Stimulated activated CD4-positive, alpha-beta T cell treated with anti-CD3 and anti-CD28 coated beads, Interleukin-2, amount 100 ng/mL, for 4 hours (primary cell): ENCODE data around the gene TMEFF2.

Experiments used
- DNase-seq: peaks from one replicate; pipeline ENCODE4 v3.0.0-alpha.2; 2020; ENCODE audit warnings: low read depth

Gene TMEFF2

DNA sequence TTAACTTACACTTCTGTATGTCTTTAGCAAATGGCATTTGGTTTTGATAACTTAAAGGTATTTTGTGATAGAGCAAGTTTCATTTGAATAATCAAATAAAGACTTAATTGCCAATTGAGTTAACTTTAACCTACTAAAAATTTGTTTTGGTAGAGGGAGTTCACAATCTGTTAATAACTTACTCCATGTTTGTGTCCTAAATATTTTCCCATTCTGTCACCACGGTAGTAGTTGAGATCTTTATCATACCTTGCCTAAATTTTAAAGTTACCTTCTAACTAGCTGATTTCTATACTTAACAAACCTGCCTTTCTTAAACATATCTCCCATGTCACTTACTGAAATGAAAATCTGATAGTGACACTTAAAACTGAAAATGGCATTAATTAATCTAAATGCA is 127.1 kb downstream of the TMEFF2 start:
- no peak for DNase-seq

DNA sequence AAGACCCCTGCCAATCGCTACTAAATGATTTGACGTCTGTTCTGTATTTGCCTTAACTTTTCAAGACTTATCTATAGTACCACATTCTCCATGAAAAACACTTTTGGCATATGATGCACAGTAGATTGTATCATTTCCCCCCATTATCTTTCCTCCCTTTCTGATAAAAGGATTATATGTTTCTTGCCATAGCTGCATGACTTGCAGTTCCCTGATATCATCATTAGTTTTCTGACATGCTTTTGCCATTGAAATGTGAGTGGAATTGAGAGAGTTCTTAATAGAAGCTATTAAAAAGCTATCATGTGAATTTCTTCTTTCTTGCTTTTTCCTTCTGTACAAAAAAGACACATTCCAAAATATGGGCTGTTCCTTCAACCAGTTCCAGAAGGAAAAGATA is 130.3 kb downstream of the TMEFF2 start:
- DNase-seq, result no peak

DNA sequence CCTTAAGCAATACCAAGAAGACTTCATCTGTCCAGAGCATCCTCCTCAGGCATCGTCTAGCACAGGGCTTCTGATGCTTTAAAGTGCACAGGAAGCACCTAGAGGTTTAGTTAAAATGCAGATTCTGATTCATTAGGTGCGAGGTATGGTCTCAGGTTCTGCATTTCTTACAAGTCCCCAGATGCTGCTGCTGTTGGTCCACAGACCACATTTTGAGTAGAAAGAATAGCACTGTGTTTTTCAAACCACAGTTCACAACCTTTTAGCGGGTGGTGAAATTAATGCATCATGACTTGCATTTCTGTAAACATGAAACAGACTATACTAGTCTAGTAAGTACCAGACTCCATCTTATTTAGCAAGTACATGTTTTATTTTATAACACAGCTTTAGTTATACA is 134.6 kb downstream of the TMEFF2 start:
- no peak for DNase-seq

DNA sequence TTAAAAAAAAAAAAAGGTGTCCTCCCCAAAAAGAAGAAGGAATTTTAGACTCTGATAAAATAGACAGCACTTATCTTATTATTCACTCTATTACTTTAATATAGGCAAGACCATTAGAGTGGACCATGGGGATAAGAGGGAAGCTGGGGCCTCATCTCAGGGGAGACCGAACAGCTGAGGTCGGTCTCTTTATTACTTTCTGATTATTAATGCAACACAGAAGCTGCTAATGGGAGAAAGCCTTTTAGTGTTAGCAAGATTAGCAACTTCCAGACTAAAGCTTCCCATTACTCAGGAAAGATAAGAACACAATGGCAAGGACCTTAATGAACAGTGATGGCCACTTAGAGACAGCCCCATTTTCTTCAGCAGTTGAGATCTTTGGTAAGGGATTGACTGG is 135.5 kb downstream of the TMEFF2 start:
- no peak for DNase-seq

DNA sequence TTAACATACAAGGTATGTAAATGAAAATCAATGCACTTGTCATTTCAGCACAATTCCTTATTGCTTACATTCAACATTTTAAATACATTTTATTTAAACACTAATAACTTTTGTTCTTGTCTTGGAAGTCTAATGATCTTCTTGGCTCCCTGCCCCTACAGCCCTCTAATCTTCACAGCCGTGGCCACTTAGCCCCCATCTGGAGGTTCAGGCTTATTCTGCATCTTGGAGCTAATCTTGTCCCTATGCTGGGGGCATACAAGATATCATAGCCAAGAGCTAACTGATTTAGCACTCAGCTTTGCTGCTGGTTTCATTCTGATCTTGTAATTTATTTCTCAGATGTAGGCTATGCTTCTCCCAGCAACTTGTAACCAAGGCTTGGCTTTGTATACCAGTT is 140.8 kb downstream of the TMEFF2 start:
- DNase-seq, result no peak

DNA sequence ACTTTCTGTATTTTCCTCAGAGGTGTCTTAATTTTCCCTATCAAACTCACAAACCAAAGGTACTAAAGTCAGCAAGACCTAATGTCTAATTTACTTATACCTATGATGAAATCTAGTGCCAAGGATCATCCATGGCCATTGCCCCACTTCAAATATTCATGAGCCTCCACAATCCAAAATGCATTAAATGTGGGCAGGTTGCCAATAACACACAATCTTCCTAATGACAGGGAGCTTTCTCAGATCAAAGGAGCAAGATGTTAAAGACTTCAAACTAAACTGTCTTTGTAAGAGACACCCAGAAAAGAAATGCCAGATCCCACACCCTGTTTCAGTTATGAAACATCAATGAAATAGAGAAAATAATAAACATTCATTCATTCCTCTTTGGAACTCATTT is 143.2 kb downstream of the TMEFF2 start:
- DNase-seq, result no peak

- no peak for DNase-seq
These were observed 145.4 kb downstream of the TMEFF2 start for GRCh38 chr2:192049362-192049761.

GRCh38 chr2:192047315-192048107 is 147.2 kb downstream of the TMEFF2 start:
- no peak for DNase-seq

GRCh38 chr2:192044496-192044895 is 150.2 kb downstream of the TMEFF2 start:
- DNase-seq, result no peak

DNA sequence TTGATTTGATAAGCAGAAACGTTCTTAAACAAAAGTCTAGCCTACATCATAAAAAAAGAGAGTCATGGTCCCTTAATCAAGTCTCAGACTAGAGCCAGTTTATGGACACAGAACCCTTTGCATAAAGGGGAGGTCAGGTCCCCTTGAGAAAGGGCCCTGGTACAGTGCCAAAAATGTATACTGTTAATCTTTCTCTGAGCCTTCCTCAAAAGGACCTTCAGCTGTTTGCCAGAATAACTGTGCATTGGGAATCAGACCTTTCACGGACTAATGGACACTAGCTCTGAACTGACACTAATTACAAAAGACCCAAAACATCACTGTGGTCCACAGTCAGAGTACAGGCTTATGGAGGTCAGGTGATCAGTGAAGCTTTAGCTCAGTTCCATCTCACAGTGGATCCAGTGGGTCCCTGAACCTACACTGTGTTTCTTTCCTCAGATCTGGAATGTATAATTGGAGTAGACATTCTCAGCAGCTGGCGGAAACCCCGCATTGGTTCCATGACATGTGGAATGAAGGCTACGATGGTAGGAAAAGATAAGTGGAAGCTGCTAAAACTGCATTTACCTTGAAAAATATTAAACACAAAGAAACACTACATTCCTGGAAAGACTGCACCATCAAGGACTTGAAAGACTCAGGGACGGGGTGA is 151.4 kb downstream of the TMEFF2 start:
- no peak for DNase-seq

DNA sequence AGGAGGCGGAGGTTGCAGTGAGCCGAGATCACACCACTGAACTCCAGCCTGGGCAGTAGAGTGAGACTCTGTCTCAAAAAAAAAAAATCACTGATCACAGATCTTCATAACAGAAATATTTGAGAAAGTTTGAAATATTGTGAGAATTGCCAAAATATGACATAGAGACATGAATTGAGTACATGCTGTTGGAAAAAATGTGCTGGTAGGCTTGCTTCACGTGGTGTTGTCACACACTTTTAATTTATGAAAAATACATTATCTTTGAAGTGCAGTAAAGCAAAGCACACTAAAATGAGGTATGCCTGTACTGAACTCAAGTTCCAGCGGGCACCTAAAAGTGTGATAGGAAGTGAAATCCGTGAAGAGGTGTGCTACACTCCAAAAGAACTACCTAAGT is 152.6 kb downstream of the TMEFF2 start:
- no peak for DNase-seq

DNA sequence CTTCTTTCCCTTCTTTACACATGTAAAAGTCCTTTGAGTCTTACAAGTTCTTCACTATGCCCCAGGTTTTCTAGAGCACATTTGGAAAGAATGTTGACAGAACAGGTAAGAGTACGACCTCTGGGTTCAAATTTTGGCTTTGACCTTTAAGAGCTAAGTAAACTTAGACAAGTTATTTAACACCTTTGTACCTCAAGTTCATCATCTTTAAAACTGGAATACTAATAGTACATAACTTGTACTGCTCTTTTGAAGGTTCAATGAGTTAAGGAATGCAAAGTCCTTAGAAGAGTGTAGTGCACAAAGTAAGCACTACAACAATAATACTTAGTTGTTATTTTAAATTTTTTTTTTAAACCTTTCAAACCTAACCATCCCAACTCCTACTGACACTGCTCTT is 156.6 kb downstream of the TMEFF2 start:
- DNase-seq, result no peak

GRCh38 chr2:192035731-192036442 is 158.8 kb downstream of the TMEFF2 start:
- no peak for DNase-seq

GRCh38 chr2:192030856-192031255 is 163.9 kb downstream of the TMEFF2 start:
- no peak for DNase-seq

- no peak for DNase-seq
These were observed 164.4 kb downstream of the TMEFF2 start for GRCh38 chr2:192030289-192030688.

DNA sequence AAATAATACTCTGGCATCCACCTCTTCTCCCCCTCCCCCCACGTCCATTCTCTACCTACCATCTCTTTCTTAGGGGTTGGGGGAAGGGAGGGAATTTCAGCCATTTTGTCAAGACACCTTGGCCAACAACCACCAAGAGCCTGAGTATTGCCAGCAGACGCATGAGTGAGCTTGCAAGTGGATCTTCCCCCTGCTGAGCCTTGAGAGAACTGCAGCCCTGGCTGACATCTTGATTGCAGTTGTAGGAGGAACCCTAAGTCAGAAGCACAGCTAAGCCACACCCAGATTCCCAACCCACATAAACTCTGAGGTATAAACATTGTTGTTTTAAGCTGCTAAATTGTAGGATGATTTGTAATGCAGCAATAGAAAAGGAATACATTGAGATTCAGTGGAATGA is 165.6 kb downstream of the TMEFF2 start:
- DNase-seq, result no peak

DNA sequence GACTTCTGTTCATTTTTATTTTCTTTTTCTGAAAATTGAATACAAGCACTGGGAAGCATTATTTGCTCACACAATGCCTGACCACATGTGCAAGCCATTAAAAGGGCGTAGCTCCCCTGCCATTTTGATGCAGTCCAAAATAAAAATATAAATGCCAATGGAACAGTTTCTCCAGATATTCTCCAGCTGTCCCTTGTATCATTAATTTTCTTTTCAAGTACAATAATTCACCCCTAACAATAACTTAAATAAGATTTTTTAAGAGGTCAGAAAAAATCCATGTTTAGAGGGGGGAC is 168.0 kb downstream of the TMEFF2 start:
- no peak for DNase-seq

DNA sequence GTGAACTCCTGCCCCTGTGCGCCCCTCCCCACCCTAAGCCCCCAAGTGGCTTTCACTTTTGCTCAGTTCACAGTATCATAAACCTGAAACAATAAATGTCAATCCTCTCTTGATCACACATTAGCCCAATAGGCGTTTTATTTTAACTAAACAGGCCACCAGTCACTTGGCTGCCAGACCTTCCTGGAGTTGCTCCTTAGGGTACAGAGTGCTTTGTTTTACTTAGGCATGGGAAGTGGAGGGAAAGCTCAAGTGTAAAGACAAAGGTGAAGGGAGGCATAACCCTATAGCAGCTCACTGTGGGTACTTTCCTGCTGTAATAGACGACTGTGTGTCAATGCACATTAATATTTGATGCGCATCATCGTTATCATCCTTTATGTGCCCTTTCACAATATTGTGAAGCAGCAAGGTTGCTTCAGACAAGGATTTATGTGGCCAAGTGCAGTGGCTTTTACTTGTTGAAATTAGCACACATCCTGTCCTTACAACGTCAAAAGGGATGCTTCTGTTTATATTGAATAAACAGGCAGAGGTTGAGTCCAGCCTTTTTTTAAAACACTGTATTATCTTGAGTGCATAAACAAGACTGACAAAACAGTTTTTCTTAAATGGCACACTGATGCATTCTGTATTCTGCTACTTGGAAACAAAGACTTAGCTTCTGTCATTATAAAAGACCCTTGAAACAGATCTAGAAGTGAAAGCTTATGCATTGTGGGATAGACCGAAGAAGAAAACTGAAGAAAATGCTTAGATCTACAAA is 168.5 kb downstream of the TMEFF2 start:
- DNase-seq, result no peak

DNA sequence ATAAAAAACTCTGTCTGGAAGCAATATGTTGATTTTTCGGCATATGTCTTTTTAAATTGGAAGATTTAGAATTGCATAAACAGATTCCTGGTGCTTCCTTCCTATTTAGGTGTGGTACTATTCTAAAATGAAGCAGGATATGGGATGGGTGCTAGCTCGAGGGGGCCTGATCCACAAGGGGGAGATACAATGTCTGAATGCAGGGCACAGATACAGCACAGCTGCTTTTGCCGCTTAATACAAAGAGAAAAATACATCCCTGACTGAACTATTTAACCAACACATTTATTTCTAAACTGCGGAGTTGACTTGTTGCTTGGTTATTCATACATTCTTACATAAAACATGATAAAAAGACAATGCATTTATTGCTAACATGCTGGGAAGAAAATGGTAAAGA is 169.1 kb downstream of the TMEFF2 start:
- DNase-seq, result no peak

DNA sequence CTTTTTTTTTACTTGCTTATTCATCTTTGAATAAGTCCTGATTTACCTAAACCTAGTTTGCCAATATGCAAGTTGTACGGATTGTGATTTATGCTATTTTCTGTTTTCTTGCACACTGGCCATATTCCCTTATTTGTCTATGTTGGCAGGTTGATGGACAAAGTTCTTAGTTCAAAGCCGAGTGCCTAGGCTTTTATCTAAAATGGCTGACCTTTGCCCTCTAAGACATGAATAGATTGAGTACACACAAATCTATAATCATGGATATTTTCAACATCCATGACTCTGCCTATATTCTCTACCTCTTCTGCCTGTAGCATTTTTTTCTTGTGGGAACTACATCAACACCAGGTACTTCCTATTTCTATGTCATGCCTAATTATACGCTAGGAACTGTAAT is 171.7 kb downstream of the TMEFF2 start:
- no peak for DNase-seq

GRCh38 chr2:192017844-192018243 is 176.9 kb downstream of the TMEFF2 start:
- no peak for DNase-seq

- no peak for DNase-seq
These were observed 178.5 kb downstream of the TMEFF2 start for GRCh38 chr2:192016265-192016664.

- DNase-seq, result no peak
These were observed 181.5 kb downstream of the TMEFF2 start for GRCh38 chr2:192013211-192013610.
